Hematopoietic multipotent progenitor cell (in vitro differentiated cells): ENCODE data around the gene PIGO. TPM values are rescaled to one million over a fixed set of nuclear protein-coding genes. Genes with fewer than 3 reads are reported as not detected.

Source experiments
- DNase-seq, 3 donors: peaks; one replicate each; pipeline ENCODE4 v3.0.0-alpha.2; 2011 to 2015; ENCODE audit warnings: low read depth in 2 of 3, low spot score in 2 of 3
- total RNA-seq: library from RNA; depleted of rRNA; stranded (reverse); fragments of >200 nt; gene quantifications from one replicate; pipeline ENCODE4 v1.2.3, GENCODE V29; 2012

PIGO gene
- total RNA-seq, 1 donor, result 27.7 TPM

GRCh38 chr9:35072461-35073278, 23.7 kb downstream of the PIGO start, which contains the start of gene VCP:
Gene VCP, minus strand, starts transcription at chr9:35072625. Its CDS starts 272 bp downstream, at chr9:35072353.
- peak; percentile 88 to 99 (median 98) for DNase-seq

GRCh38 chr9:35071814-35072460, 24.5 kb downstream of the PIGO start:
- DNase-seq, result peak; percentile 68 to 93 (median 92)

- no peak for DNase-seq
Measured at GRCh38 chr9:35070823-35071813, 25.3 kb downstream of the PIGO start.

- no peak for DNase-seq
Measured at GRCh38 chr9:35069020-35069419, 27.4 kb downstream of the PIGO start.

- no peak for DNase-seq
Measured at GRCh38 chr9:35067056-35067455, 29.3 kb downstream of the PIGO start.

- no peak for DNase-seq
Measured at GRCh38 chr9:35060548-35061207, 35.7 kb downstream of the PIGO start.

GRCh38 chr9:35059438-35059837, 37.0 kb downstream of the PIGO start:
- DNase-seq, result no peak

GRCh38 chr9:35057271-35057620, 39.1 kb downstream of the PIGO start:
- DNase-seq, result no peak

- DNase-seq, result no peak
Measured at GRCh38 chr9:35056571-35057270, 39.7 kb downstream of the PIGO start.

- no peak for DNase-seq
Measured at GRCh38 chr9:35054871-35055644, 41.3 kb downstream of the PIGO start.

GRCh38 chr9:35054185-35054835, 42.1 kb downstream of the PIGO start:
- DNase-seq, result no peak

GRCh38 chr9:35051069-35051967, 45.1 kb downstream of the PIGO start:
- DNase-seq, result peak; percentile 23 to 72 (median 51)

- no peak for DNase-seq
Measured at GRCh38 chr9:35048511-35048910, 47.9 kb downstream of the PIGO start.

- DNase-seq, result no peak
Measured at GRCh38 chr9:35044071-35044470, 52.3 kb downstream of the PIGO start.

- DNase-seq, result no peak
Measured at GRCh38 chr9:35042891-35043545, 53.4 kb downstream of the PIGO start.

GRCh38 chr9:35042081-35042604, 54.2 kb downstream of the PIGO start:
- DNase-seq, result no peak
